ENCODE results near the gene WDR64. TPM values are rescaled to one million over a fixed set of nuclear protein-coding genes. Genes with fewer than 3 reads are reported as not detected.
"Not testable (repeated sequence)": the region's sequence is repeated elsewhere in the genome, so short reads cannot be mapped to it uniquely, and the experiment has no call there.

The WDR64 gene
- total RNA-seq, 1 donor from 2014 or later = not detected

GRCh38 chr1:241696815-241697639, 44.9 kb downstream of the WDR64 start:
- Histone ChIP-seq H3K4me1 (no peaks in the 10 kb centered on the region), H3K27me3 (ENCODE audit: low read depth) (peaks cover 14% of the 10 kb centered on the region), H3K27ac (replicated peaks) (no peak overlapping the region), H3K4me3 (no peak overlapping the region), H3K36me3 (no peaks in the 10 kb centered on the region), H3K9me3 (replicated peaks) (no peaks in the 10 kb centered on the region)
- DNase-seq = no peak
- intact Hi-C loops (cut with micrococcal nuclease) = no loop called here
- no peak for TF ChIP-seq CTCF (IDR thresholded peaks at IDR 0.05; ENCODE audit: borderline replicate concordance)

- TF ChIP-seq CTCF (IDR thresholded peaks at IDR 0.05; ENCODE audit: borderline replicate concordance) = no peak
- Histone ChIP-seq H3K27ac (replicated peaks) (no peak overlapping the region), H3K4me3 (no peak overlapping the region), H3K27me3 (ENCODE audit: low read depth) (peaks cover 14% of the 10 kb centered on the region), H3K36me3 (no peaks in the 10 kb centered on the region), H3K4me1 (no peaks in the 10 kb centered on the region), H3K9me3 (replicated peaks) (no peaks in the 10 kb centered on the region)
- DNase-seq = no peak
- intact Hi-C loops (cut with micrococcal nuclease) = no loop called here
Measured at GRCh38 chr1:241697640-241698018, 45.5 kb downstream of the WDR64 start.

- Histone ChIP-seq H3K4me1 (no peaks in the 10 kb centered on the region), H3K9me3 (replicated peaks) (no peaks in the 10 kb centered on the region), H3K4me3 (no peak overlapping the region), H3K27me3 (ENCODE audit: low read depth) (peaks cover 14% of the 10 kb centered on the region), H3K36me3 (no peaks in the 10 kb centered on the region), H3K27ac (replicated peaks) (no peak overlapping the region)
- no peak for DNase-seq
- no peak for TF ChIP-seq CTCF (IDR thresholded peaks at IDR 0.05; ENCODE audit: borderline replicate concordance)
- intact Hi-C loops (cut with micrococcal nuclease) = no loop called here
Measured at GRCh38 chr1:241698177-241698576, 46.1 kb downstream of the WDR64 start.

- no peaks in the 10 kb centered on the region for H3K36me3 ChIP-seq
- intact Hi-C loops (cut with micrococcal nuclease) = no loop called here
- peaks cover 14% of the 10 kb centered on the region for H3K27me3 ChIP-seq (ENCODE audit: low read depth)
- no peak overlapping the region for H3K27ac ChIP-seq (replicated peaks)
- H3K9me3 ChIP-seq (replicated peaks) = no peaks in the 10 kb centered on the region
- H3K4me3 ChIP-seq = no peak overlapping the region
- DNase-seq = no peak
- TF ChIP-seq CTCF (IDR thresholded peaks at IDR 0.05; ENCODE audit: borderline replicate concordance) = no peak
- H3K4me1 ChIP-seq = no peaks in the 10 kb centered on the region
Measured at GRCh38 chr1:241701483-241702295, 49.6 kb downstream of the WDR64 start.

GRCh38 chr1:241702442-241703373, 50.6 kb downstream of the WDR64 start:
- H3K36me3 ChIP-seq = no peaks in the 10 kb centered on the region
- H3K4me3 ChIP-seq = no peak overlapping the region
- DNase-seq = no peak
- intact Hi-C loops (cut with micrococcal nuclease) = no loop called here
- TF ChIP-seq CTCF (IDR thresholded peaks at IDR 0.05; ENCODE audit: borderline replicate concordance) = no peak
- no peak overlapping the region for H3K27ac ChIP-seq (replicated peaks)
- H3K4me1 ChIP-seq = no peaks in the 10 kb centered on the region
- H3K9me3 ChIP-seq (replicated peaks) = no peaks in the 10 kb centered on the region
- peaks cover 14% of the 10 kb centered on the region for H3K27me3 ChIP-seq (ENCODE audit: low read depth)

GRCh38 chr1:241703739-241704138, 51.7 kb downstream of the WDR64 start:
- H3K9me3 ChIP-seq (replicated peaks); H3K27ac ChIP-seq (replicated peaks); H3K4me3 ChIP-seq; H3K4me1 ChIP-seq; H3K27me3 ChIP-seq (ENCODE audit: low read depth); H3K36me3 ChIP-seq; intact Hi-C loops (cut with micrococcal nuclease); DNase-seq: not testable (repeated sequence)
